B cell (primary cell): ENCODE data around the gene THBD. TPM values are rescaled to one million over a fixed set of nuclear protein-coding genes. Genes with fewer than 3 reads are reported as not detected.

Experiments
- ATAC-seq: fragments of 200-7000 bp; cut with Tn5 transposase; one replicate; pipeline ENCODE4 v1.10.0; 2021; ENCODE audit warnings: low read depth, mild to moderate bottlenecking, moderate number of reproducible peaks, moderate library complexity
- CTCF ChIA-PET: fragments of 350-600 bp; sonication (Branson Sonifier 250); formaldehyde crosslinking; loops from one replicate; lab custom pipeline; 2021; ENCODE audit warnings: antibody characterized with exemption, inconsistent platforms; lab: Charles Lee
- POLR2A ChIA-PET: fragments of 350-600 bp; sonication (Branson Sonifier 250); formaldehyde crosslinking; loops from one replicate; lab custom pipeline; 2021; ENCODE audit warnings: antibody characterized with exemption; lab: Charles Lee
- DNase-seq: peaks from one replicate; pipeline ENCODE4 v3.0.0; 2013
- H2AFZ ChIP-seq: 2 replicates; pipeline ENCODE4 v1.6.1; 2012; ENCODE audit warnings: mild to moderate bottlenecking, low read depth, low read length; ENCODE audit not compliant: insufficient read depth, poor library complexity, severe bottlenecking
- H3K27ac ChIP-seq, 2 donors: 1 replicate in 1 of 2; 2 replicates in 1 of 2; pipeline ENCODE4 v1.5.1; 2012 to 2013; ENCODE audit warnings: low read length in 2 of 2, mild to moderate bottlenecking in 2 of 2, moderate library complexity in 1 of 2
- H3K27me3 ChIP-seq, 4 experiments: fragments of 200-600 bp in 1 of 4; sonication (generic) in 1 of 4; replicated peaks in 1 of 4; 1 replicate in 2 of 4; 2 replicates in 2 of 4; pipeline versions ENCODE4 v1.6.1 to v1.7.0; 2013 to 2016; ENCODE audit warnings: low read length in 3 of 4, mild to moderate bottlenecking in 2 of 4, mixed read lengths in 1 of 4, moderate library complexity in 1 of 4; ENCODE audit not compliant: insufficient read depth in 4 of 4, control insufficient read depth in 3 of 4; ENCODE audit errors: control extremely low read depth in 1 of 4
- H3K36me3 ChIP-seq, 2 experiments: replicated peaks in 1 of 2; 1 replicate in 1 of 2; 2 replicates in 1 of 2; pipeline versions ENCODE4 v1.6.1 to v1.7.1; 2013; ENCODE audit warnings: low read length in 1 of 2; ENCODE audit not compliant: insufficient read depth in 2 of 2, control insufficient read depth in 1 of 2; ENCODE audit errors: control extremely low read depth in 1 of 2, extremely low read depth in 1 of 2
- H3K4me1 ChIP-seq, 2 donors: fragments of 200-600 bp in 1 of 2; sonication (generic) in 1 of 2; 1 replicate in 1 of 2; 2 replicates in 1 of 2; pipeline versions ENCODE4 v1.5.1 to v1.6.1; 2013 to 2017; ENCODE audit warnings: low read length in 2 of 2; ENCODE audit not compliant: control insufficient read depth in 2 of 2, insufficient read depth in 2 of 2
- H3K4me2 ChIP-seq: replicated peaks from 2 replicates; pipeline ENCODE3; 2012; ENCODE audit warnings: mild to moderate bottlenecking, low read depth, low read length; ENCODE audit not compliant: poor library complexity, severe bottlenecking
- H3K4me3 ChIP-seq, 5 experiments: fragments of 200-600 bp in 1 of 5; sonication (generic) in 1 of 5; 1 replicate in 3 of 5; 2 replicates in 2 of 5; pipeline versions ENCODE4 v1.5.1 to v1.7.0; 2011 to 2016; ENCODE audit warnings: low read length in 4 of 5, mild to moderate bottlenecking in 4 of 5, low read depth in 2 of 5, control low read depth in 1 of 5, moderate library complexity in 1 of 5; ENCODE audit not compliant: insufficient read depth in 1 of 5; ENCODE audit errors: control extremely low read depth in 1 of 5, extremely low read depth in 1 of 5
- H3K79me2 ChIP-seq: fragments of 200-600 bp; sonication (generic); one replicate; pipeline ENCODE4 v1.6.0; 2016; ENCODE audit warnings: low read length; ENCODE audit not compliant: control insufficient read depth, insufficient read depth
- H3K9ac ChIP-seq: fragments of 200-600 bp; sonication (generic); 2 replicates; pipeline ENCODE4 v1.6.1; 2017; ENCODE audit warnings: mild to moderate bottlenecking, low read length, moderate library complexity
- H3K9me3 ChIP-seq, 3 donors: one replicate each; pipeline versions ENCODE4 v1.6.1 to v1.7.1; 2013; ENCODE audit warnings: low read length in 2 of 3; ENCODE audit not compliant: control insufficient read depth in 2 of 3, insufficient read depth in 1 of 3; ENCODE audit errors: control extremely low read depth in 1 of 3
- H4K20me1 ChIP-seq: 2 replicates; pipeline ENCODE4 v1.6.0; 2012; ENCODE audit warnings: mild to moderate bottlenecking, low read length; ENCODE audit not compliant: insufficient read depth, control insufficient read depth, poor library complexity, severe bottlenecking
- H3K27ac Mint-ChIP-seq: one replicate; pipeline ENCODE4 v1.8.0; 2021; ENCODE audit warnings: mixed read lengths
- H3K27me3 Mint-ChIP-seq: one replicate; pipeline ENCODE4 v1.8.0; 2021; ENCODE audit warnings: mixed read lengths
- H3K4me1 Mint-ChIP-seq: one replicate; pipeline ENCODE4 v1.8.0; 2021; ENCODE audit warnings: mixed read lengths
- H3K4me3 Mint-ChIP-seq: one replicate; pipeline ENCODE4 v1.8.0; 2021; ENCODE audit warnings: mixed read lengths
- H3K9me3 Mint-ChIP-seq: one replicate; pipeline ENCODE4 v1.8.0; 2022; ENCODE audit warnings: mixed read lengths; ENCODE audit not compliant: insufficient read depth
- CTCF ChIP-seq: fragments of 200-600 bp; IDR thresholded peaks from one replicate; pipeline ENCODE4 v1.8.0; 2022; ENCODE audit warnings: antibody characterized with exemption, mild to moderate bottlenecking
- EZH2 ChIP-seq: IDR thresholded peaks from 2 replicates; pipeline ENCODE4 v1.6.1; 2012; ENCODE audit warnings: borderline replicate concordance, low read depth, mild to moderate bottlenecking, moderate library complexity, low read length; ENCODE audit not compliant: insufficient read depth, poor library complexity, severe bottlenecking
- WGBS: methylation state at CpG from one replicate; pipeline ENCODE4 v1.1.5; 2013; ENCODE audit warnings: missing lambda C conversion rate; ENCODE audit not compliant: insufficient coverage; 5-methylcytosine and 5-hydroxymethylcytosine counted together
- intact Hi-C: fragments of 100-400 bp; cut with micrococcal nuclease; formaldehyde crosslinking; loops from one replicate; pipeline ENCODE4 v1.10.0; 2022
- polyA plus RNA-seq: library from polyadenylated mRNA; depleted of rRNA; stranded (reverse); fragments of >200 nt; gene quantifications from 2 replicates; pipeline ENCODE4 v1.2.3, GENCODE V29; 2012
- total RNA-seq, 2 donors: library from RNA; stranded (reverse); fragments of 120-200 nt in 1 of 2; gene quantifications; 1 replicate in 1 of 2; 2 replicates in 1 of 2; pipeline versions ENCODE4 v1.2.3 to v1.2.4, GENCODE V29; 2013 to 2022

The THBD gene
- total and polyA plus RNA-seq, 2 donors (not counting 1 experiment from before 2014, with no cell fraction given): 0.78 TPM; not detected in 1

- no peaks in the 10 kb centered on the region for H3K9me3 Mint-ChIP-seq
- H3K4me1 Mint-ChIP-seq: no peaks in the 10 kb centered on the region
- WGBS: no CpG with 5 or more reads among the region's 1 CpG
- DNase-seq (no peak), ATAC-seq (no peak)
- Histone ChIP-seq H3K9me3 (no peaks in the 10 kb centered on the region), H3K27ac (no peak overlapping the region), H3K27me3 (peaks cover 0 to 3% (median 0%) of the 10 kb centered on the region in 4 experiments), H3K79me2 (no peaks in the 10 kb centered on the region), H4K20me1 (no peaks in the 10 kb centered on the region), H3K36me3 (no peaks in the 10 kb centered on the region), H3K4me3 (no peak overlapping the region), H3K4me1 (no peaks in the 10 kb centered on the region), H3K4me2 (no peak overlapping the region), H2AFZ (no peak overlapping the region), H3K9ac (no peak overlapping the region)
- ChIA-PET CTCF (no interaction called here), POLR2A (no interaction called here)
- H3K27ac Mint-ChIP-seq: no peak overlapping the region
- H3K27me3 Mint-ChIP-seq: no peaks in the 10 kb centered on the region
- no peak overlapping the region for H3K4me3 Mint-ChIP-seq
- TF ChIP-seq EZH2: no peak
- TF ChIP-seq CTCF: no peak
- intact Hi-C loops: no loop called here
These were observed 53.5 kb downstream of the THBD start for GRCh38 chr20:22995923-22996322.

Other genes starting within 250 kb of the THBD start
- not detected in 2 replicates for gene SSTR4, start 14.4 kb downstream of the THBD start, total RNA-seq
- gene SSTR4, start 14.4 kb downstream of the THBD start, polyA plus RNA-seq: not detected in 2 replicates
- gene CD93, start 36.7 kb upstream of the THBD start, total RNA-seq: 0.10 and 0.12 TPM in 2 replicates
- 0.51 and 0.81 TPM in 2 replicates for gene CD93, start 36.7 kb upstream of the THBD start, polyA plus RNA-seq